OCI-LY3 (cell line): ENCODE measurements around the gene SERPINA12.

ENCODE experiments used
- EZH2phosphoT487 ChIP-seq: fragments of 200-600 bp; shearing (Covaris generic); IDR thresholded peaks from 2 replicates; pipeline ENCODE4 v1.6.1; 2018; ENCODE audit warnings: antibody characterized with exemption, mixed run types, low read depth
- TF ChIP-seq, protein P1 (sequence below): fragments of 200-600, 300-600 bp; sonication (generic); IDR thresholded peaks from 2 replicates; pipeline ENCODE4 v1.5.1; 2014; ENCODE audit warnings: antibody characterized with exemption, low read length, low read depth

DNA sequence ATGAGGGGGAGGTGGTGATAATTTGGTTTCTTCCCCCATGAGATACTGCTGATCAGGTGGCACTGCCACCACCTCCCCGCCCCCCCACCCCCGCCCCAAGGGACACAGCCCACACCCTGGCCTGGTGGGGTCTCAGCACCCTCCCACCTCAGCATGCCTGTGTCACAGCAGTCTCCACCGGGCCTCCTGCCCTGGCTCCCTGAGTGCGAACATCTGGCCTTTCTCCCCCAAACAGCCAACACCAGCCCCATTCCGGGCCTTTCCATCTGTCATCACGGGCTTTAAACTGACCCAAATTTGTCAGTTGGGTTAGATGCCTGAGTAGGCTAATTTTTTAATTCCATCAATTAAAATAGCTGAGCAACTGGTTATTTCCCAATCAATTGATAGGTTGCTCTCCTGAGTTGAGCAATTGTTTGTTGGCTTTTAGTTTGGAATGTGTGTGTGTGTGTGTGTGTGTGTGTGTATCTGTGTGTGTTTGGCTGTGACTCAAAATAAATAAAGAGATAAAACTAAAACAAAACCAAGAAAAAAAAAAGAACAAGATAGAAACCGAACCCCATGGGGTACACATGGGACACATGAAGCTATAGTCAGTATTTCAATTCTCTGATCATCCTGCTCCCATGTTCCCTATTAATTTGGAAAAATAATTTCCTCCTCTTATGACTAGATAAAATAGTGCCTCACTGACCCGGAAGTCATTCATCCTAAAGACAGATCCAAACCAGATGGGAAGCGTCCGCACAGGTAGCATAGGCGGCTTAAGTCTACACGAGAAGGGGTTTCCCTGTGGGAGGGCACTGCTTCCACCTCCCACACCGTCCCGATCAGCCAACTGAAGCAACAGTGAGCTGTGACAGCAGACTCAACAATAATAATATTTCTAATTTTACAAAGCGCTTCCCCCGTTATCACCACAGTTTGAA is 7.4 kb downstream of the SERPINA12 start:
- TF ChIP-seq, protein P1, sequence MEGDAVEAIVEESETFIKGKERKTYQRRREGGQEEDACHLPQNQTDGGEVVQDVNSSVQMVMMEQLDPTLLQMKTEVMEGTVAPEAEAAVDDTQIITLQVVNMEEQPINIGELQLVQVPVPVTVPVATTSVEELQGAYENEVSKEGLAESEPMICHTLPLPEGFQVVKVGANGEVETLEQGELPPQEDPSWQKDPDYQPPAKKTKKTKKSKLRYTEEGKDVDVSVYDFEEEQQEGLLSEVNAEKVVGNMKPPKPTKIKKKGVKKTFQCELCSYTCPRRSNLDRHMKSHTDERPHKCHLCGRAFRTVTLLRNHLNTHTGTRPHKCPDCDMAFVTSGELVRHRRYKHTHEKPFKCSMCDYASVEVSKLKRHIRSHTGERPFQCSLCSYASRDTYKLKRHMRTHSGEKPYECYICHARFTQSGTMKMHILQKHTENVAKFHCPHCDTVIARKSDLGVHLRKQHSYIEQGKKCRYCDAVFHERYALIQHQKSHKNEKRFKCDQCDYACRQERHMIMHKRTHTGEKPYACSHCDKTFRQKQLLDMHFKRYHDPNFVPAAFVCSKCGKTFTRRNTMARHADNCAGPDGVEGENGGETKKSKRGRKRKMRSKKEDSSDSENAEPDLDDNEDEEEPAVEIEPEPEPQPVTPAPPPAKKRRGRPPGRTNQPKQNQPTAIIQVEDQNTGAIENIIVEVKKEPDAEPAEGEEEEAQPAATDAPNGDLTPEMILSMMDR, result no peak
- no peak for TF ChIP-seq EZH2phosphoT487
